KBM-7 (cell line): ENCODE results near the gene NOSIP.

Source experiments
- DNase-seq: peaks from one replicate; pipeline ENCODE4 v3.0.0-alpha.2; 2015
- in situ Hi-C: fragments of 300-500 bp; cut with MboI; formaldehyde crosslinking; loops from 2 replicates; pipeline ENCODE4 v1.14.3; 2020; ENCODE audit warnings: low sequenced_read_pairs, low pct_unique_long_range_greater_than_20kb, mixed read lengths

The NOSIP gene

DNA sequence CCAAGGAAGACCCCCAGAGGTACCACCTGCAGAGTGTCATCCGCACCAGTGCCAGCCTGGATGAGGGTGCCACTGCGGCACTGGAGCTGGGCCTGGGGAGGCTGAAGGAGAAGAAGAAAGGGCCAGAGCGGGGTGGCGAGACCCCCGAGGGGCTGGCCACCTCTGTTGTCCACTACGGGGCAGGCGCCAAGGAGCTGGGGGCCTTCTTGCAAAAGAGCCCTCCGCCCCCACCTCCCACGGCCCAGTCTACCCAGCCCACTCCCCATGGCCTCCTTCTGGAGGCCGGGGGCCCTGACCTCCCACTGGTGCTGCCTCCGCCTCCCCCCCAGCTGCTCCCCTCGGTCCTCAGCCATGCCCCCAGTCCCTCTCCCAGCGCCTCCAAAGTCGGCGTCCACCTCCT lies 16.1 kb upstream of the NOSIP start:
- no peak for DNase-seq
- in situ Hi-C loops: no loop called here

DNA sequence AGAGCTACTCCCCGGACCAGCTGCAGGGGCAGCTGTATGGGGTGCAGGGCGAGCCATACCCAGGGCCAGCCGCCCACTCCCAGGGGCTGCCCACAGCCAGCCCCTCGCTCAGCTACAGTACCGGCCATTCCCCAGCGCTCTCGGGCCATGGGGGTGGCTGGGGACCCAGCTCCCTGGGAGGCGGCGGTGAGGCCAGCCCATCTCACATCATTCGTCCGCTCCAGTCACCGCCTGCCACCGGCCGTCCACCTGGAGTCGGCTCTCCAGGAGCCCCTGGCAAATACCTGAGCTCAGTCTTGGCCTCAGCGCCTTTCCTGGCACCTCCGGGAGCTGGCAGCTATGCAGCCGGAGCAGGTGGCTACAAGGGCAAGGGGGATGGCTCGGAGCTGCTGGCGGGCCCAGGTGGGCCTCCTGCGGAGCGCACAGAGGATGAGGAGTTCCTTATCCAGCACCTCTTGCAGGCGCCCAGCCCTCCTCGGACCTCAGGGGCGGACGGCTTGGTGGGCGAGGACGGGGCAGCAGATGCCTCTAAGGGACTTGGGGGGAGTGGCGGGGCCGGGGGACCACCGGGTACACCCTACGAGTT lies 15.6 kb upstream of the NOSIP start:
- in situ Hi-C loops: no loop called here
- no peak for DNase-seq

DNA sequence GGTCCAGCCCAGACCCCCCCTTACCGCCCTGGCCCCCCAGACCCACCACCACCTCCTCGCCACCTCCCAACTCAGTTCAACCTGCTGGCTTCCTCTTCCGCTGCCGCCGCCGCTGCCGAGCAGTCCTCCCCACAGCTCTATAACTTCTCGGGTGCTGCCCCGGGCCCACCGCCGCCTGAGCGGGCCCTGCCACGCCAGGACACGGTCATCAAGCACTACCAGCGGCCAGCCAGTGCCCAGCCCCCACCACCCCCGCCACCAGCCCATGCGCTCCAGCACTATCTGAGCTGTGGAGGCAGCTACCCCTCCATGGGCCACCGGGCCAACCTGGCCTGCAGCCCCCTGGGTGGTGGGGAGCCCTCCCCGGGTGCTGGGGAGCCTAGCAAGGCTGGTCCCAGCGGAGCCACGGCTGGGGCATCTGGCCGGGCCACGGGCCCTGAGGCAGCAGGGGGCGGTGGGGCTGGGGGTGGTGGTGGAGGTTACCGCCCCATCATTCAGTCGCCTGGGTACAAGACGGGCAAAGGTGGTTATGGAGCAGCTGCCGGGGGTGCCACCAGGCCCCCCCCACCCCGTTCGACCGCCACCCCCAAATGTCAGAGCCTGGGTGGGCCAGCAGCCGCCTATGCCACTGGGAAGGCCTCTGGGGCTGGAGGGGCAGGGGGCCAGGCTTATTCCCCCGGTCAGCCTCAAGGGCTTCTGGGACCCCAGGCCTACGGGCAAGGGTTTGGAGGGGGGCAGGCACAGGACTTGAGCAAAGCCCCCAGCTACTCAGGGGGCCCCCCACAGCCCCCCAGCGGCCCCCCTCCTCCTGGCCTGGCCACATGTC lies 14.8 kb upstream of the NOSIP start:
- in situ Hi-C loops: no loop called here
- no peak for DNase-seq

DNA sequence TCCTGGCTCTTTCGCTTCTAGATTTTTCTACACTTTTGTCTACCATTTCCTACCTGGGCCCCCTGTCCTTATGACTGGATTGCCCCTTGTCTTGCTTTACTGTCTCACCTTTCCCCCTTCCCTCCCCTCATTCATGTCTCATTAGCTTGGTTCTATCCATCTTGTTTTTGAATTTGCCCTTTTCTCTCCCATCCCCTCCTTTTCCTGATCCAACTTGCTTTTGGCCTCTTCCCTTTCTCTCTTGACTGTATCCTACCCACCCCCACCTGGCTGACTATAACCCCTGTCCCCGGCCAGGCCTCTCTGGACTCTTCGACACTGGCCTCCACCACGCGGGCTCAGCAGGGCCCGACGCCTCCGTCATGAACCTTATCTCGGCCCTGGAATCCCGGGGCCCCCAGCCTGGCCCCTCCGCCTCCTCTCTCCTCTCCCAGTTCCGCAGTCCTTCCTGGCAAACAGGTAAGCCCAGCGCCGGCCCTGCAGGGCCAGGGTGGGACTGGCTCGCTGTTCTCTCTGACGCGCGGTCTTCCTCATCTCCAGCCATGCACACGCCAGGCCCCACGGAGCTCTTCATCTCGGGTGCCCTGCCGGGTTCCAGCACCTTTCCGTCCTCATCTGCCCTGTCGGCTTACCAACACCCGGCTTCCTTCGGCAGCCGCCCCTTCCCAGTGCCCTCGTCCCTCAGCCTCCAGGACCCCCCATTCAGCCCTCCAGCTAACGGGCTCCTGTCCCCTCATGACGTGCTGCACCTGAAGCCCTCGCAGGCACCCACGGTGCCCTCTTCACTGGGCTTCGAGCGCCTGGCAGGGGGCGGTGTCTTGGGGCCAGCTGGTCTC lies 14.0 kb upstream of the NOSIP start:
- in situ Hi-C loops: no loop called here
- no peak for DNase-seq

DNA sequence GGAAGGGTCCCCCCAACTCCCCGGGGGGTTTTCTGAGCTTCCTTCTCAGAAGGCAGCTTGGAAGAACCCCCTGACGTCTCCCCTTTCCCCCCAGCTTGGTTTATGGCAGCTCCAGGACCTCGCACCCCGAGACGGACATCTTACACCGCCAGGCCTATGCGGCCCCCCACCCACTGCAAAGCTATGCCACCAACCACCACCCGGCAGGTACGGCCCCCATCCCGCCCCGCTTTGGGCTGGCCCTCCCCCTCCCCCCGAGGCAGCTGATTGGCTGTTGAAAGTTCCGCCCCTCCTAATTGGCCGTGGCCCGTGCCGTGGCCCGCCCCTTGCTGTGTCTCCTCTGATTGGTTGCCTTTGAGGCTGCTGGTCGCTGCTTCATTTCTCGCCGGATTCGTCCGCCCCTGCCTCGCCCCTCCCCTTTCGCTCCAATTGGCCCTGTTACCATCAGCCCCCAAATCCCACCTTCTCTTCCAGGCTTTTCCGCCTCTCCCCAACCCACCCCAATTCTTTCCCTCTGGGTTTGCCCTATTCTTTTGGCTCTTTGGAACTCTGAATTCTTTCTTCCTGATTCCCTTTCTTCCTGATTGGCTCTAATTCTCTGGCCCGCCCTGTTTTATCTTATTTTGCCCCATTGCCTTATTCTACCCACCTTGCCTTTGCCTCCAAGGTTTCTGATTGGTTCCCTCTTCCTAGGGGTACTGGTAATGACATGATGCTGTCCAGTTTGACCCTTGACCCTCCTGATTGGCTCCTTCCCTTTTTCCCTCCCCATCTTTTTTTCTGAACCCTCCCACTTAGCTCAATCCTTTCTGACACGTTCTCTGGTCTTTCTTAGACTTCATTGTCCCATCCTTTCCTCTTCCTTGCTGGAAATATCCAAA lies 13.1 kb upstream of the NOSIP start:
- in situ Hi-C loops: no loop called here
- peak; percentile 91 for DNase-seq

DNA sequence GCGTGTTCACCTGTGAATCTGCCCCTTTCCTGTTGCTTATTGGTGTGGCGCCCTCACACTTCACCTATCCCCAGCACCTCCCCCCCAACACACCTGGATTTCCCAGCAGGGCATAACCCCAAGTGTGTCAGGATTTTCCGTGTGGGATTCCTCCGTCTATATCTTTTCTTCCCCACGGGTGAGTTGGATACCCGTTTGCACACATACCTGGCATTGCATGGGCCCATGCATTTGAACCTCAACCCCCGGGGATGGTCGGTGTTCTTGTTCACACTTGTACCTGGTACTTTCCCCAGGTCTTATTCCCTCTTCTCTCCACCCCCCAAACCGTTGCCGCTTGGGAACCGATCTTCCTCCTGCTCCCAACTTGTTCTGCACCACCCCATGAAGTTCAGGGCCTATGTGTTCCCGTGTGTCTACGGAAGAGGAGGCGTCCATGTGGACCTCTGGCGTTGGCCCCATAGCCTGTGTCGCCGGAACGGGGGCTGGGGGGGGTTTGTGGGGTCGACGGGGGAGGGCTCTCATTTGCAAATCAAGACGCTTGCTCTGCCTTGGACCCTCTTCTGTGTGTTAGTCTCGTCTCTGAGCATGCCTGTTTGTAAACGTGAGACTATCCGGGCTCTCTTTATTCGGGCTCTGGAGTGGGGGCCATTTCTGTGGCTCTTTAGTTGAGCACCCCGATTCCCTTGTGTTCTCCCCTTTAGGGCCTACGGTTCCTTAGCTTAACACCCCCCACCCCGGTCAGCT lies 12.3 kb upstream of the NOSIP start:
- in situ Hi-C loops: no loop called here
- peak; percentile 16 for DNase-seq

DNA sequence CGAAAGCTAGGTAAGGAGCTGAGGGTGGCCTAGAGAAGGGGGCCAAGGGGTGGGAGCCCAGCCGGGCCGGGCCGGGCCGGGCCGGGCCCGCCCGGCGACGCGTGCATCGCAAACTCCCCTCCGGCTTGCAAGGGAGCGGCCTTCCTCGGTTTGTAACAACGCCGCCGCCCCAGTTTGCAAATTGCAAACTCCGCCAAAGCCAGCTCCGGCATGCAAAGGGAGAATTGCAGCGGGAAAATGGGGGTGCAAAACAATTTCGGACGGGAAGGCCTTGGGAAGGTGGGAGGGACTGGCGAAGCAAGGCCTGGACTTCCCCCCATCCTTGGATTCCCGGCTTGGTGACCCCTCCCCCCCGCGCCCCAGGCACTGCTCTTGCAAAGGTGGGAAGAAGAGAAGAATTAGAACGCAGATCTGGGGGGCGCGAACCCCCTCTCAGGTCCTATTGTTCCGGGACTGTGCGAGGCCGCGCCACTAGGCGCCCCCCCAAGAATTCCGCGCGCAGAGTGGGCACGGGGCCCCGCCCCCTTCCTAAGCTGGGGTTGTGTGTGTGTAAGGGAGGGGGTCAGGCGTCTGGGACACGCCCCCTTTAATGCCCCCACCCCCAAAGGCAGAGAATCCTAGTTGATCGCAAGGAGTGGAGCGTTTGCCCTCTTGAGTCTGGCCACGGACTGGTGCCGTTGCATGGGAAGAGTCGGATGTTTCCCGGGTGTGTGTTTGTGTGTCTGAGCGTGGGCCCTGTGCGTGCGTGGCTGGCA lies 11.6 kb upstream of the NOSIP start:
- DNase-seq: peak; percentile 56
- in situ Hi-C loops: no loop called here

DNA sequence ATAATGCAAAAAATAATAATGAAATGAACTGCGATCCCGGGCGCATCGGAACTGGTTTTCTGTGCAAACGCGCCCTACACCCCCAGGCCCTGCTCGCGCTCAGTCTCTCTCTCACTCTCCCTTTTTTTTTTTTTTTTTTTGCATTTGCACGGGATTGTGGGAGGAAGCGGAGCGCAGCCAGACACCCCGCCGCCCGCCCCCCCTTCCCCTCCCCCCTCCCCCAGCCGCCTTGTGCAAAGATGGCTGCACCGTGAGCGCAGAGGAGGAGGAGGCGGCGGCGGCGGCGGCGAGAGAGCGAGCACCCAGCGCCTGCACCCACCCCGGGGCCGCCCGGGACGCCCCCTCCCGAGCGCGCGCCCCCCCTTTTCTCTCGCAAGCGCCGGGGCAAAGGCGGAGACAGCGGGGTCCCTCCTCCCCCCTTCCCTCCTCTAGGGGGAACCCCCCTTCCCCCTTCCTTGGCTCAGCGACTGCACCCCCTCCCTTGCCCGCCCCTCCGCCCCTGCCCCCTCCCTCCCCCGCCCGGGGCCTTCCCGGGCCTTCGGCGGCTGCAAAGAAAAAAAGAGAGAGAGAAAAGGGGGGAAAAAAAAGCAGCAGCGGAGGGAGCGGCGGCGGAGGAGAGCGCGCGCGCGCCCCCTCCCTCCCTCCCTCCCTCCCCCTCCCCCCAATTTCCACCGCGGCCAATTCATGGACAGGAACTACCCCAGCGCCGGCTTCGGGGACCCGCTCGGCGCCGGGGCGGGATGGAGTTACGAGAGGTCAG lies 10.8 kb upstream of the NOSIP start, which contains the start of gene PRR12:
Gene PRR12, plus strand, starts transcription at position 212 of the 760 bp plus-strand sequence. Its CDS starts 473 bp downstream, at position 685.
- peak; percentile 85 for DNase-seq
- in situ Hi-C loops: no loop called here

DNA sequence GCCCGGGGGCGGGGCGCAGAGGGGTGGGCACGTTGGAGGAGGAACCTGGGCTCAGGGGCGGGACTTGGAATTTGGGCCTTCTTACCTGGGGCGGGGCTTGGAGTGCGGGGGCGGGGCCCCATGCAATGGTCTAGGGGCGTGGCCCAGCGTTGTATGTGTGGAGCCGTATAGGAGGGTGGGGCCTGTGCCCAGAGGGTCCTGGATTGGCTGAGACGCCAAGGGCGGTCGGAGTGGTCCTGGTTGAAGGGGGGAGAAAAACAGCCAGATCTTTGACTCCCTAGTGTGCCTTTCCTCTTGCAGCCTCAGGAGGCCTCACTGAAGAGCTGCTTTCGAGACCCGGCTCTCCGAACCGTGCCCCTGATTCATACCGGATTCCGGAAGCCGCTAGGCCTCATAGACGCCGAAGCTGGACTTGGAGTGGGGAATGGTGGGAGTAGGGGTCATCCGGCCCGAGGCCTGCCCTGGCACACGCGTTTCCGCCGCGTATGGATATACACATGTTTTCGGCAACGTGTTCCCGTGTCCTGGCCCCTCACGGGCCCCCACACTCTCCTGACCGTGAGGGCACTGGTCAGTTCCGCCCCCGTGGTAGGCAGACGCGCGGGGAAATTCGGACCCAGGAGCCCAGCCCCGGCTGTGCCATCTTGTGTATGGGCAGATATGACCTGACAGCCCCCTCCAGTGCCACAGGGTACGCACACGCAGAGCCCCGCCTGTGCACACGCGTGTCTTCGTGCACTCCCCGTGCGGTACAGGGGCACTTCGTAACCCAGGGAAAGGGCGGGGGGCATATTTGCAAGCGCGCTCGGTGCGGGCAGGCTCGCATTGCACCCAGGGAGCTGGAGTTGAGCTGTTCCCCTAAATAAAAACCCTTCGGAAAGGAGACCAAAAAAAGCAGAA lies 10.0 kb upstream of the NOSIP start:
- in situ Hi-C loops: no loop called here
- peak; percentile 98 for DNase-seq

DNA sequence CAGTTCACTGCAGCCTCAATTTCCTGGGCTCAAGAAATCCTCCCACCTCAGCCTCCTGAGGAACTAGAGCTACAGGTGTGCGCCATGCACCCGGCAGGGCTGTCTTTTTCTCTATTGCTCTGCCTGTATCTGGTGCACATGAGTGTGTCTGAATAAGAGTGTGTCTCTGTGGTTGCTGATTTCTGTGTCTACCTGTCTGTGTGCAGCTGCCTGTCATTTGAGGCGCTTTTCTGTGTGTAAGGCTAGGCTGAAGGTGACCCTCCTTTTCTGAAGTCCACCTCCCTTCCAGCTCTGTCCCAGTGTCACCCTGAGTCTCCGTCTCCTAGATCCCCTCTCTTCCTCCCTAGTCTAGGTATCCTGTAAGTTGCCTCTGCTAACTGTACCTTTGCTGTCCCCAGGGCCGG lies 9.1 kb upstream of the NOSIP start:
- peak; percentile 22 for DNase-seq
- in situ Hi-C loops: no loop called here

DNA sequence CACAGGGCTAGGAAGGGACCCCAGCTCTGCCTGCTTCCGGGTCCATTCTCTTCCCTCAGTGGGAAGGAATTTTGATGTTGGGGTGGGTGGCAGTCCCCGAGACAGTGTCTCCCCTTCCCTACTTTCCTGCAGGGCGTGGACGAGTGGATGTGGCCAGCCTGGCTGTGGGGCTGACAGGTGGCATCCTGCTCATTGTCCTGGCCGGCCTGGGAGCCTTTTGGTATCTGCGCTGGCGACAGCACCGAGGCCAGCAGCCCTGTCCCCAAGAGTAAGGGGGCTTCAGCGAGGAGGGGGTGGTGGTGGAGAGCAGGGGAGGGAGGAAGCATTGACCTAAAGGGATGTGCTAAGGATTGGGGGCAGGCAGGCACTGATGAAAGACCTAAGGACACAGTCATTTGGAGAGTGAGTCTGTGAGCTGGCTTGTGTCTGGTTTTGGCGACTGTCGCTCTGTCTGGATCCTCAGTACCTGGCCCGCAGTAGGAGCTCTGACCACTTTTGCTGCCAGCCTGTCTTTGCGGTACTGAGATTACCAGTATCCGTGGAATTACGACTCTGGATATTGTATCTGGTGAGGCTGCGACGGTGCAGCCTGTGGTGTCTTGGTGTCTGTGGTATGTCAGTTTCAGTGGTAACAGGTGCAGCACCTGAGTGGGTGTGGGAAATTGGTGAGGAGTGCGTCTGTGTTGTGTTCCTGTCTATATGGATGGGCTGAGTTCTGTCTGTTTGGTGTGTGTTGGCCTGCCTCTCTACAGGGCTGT lies 8.2 kb upstream of the NOSIP start:
- in situ Hi-C loops: no loop called here
- no peak for DNase-seq

DNA sequence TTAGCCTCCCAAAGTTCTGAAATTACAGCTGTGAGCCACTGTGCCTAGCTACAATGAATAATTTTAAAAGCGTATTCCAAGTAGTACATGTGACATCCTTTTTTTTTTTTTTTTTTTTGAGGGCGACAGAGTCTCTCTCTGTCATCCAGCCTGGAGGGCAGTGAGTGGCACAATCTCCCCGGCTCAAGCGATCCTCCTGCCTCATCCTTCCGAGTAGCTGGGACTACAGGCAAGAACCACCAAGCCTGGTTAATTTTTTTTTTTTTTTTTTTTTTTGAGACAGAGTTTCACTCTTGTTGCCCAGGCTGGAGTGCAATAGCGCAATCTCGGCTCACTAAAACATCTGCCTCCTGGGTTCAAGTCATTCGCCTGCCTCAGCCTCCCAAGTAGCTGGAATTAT lies 6.9 kb upstream of the NOSIP start:
- in situ Hi-C loops: no loop called here
- DNase-seq: no peak

DNA sequence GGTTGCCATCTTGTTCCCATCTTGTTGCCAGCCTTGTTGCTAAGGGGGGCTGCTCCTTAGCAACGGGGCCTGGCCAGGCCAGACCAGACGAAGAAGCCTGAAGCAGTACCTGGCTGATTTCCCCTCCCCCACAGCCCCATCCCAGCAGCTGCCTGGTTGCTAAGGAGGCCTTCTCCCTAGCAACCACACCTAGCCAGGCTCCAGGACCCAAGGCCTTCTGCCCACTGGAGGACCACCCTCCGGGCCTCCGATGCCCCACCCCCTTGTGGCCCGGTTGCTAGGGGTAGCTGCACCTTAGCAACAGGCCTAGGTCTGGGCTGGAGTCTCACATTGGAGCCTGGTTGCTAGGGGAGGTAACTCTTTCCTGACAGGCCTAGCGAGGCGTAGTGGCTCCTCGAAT lies 4.7 kb upstream of the NOSIP start:
- DNase-seq: no peak
- in situ Hi-C loops: no loop called here

DNA sequence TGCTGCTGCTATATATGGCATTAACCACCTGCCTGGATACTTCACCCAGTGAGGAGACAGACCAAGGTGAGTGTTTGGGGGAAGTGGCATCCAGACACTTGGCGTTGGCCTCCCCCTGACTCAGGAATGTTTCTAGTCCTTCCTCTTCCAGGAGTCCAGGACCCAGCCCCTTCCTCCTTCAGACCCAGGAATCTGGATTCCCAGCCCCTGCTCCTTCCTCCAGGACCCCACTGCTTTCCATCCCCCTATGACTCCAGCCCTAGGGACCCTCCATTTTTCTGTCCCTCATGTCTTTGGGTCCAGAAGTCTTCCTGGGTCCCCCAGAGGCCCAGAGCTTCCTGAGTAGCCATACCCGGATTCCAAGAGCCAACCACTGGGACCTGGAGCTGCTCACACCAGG lies 2.9 kb upstream of the NOSIP start:
- in situ Hi-C loops: no loop called here
- no peak for DNase-seq

DNA sequence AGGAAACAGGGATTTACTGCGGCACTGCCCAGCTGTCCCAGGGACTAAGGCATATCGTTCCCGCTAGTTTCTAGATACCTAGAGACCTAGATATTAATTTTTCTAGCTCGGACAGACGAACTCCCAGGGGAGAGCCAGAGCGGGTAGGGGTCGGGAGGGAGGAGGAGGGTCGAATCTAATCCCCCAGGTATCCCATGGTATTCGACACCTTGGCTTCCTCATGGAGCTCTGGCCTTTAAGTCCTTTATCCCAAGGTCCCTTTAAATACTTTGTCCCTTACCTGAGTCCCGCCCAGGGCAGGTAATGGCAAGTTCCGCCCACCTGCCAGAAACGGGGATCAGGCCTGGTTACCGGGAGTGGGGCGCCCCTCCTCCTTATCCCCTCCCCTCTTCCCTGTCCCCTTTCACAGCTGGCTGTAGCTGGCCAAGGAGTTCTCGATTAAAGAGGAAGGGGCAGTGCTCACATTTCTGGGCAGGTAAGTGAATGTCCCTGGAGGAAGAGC lies 702 bp upstream of the NOSIP start, which contains the start of gene PRRG2:
Gene PRRG2, plus strand, starts transcription at position 310 of the 502 bp plus-strand sequence. CDS start 1,904 bp downstream, outside the sequence.
- no peak for DNase-seq
- in situ Hi-C loops: no loop called here
